H1 (cell line): ENCODE results near the gene VWA2. TPM values are rescaled to one million over a fixed set of nuclear protein-coding genes. Genes with fewer than 3 reads are reported as not detected.

Experiments
- CEBPB ChIP-seq: IDR thresholded peaks from 2 replicates; pipeline ENCODE4 v1.6.1; 2012; ENCODE audit warnings: low read depth, low read length
- CHD1 ChIP-seq: IDR thresholded peaks from 2 replicates; pipeline ENCODE4 v1.6.1; 2012; ENCODE audit warnings: low read depth, low read length, improper control_type of control experiment
- CHD7 ChIP-seq: fragments of 300-600 bp; sonication (generic); IDR thresholded peaks from 2 replicates; pipeline ENCODE4 v1.7.1; 2012; ENCODE audit warnings: low read length, moderate library complexity, mild to moderate bottlenecking, inconsistent platforms; ENCODE audit not compliant: insufficient replicate concordance
- CTCF ChIP-seq, 3 experiments: IDR thresholded peaks; 1 replicate in 2 of 3; 2 replicates in 1 of 3; pipeline versions ENCODE4 v1.5.1 to v1.6.1; 2011; ENCODE audit warnings: low read length in 3 of 3, mild to moderate bottlenecking in 3 of 3, inconsistent platforms in 2 of 3, low read depth in 1 of 3, moderate library complexity in 1 of 3; ENCODE audit not compliant: insufficient read depth in 1 of 3; ENCODE audit errors: control extremely low read depth in 1 of 3
- JUN ChIP-seq: IDR thresholded peaks from 2 replicates; pipeline ENCODE4 v1.6.1; 2011; ENCODE audit warnings: low read depth, mild to moderate bottlenecking, improper control_type of control experiment, low read length
- TAF1 ChIP-seq: IDR thresholded peaks from 2 replicates; pipeline ENCODE4 v1.6.1; 2011; ENCODE audit warnings: mild to moderate bottlenecking, low read depth, low read length
- TBP ChIP-seq: IDR thresholded peaks from 2 replicates; pipeline ENCODE4 v1.6.1; 2011; ENCODE audit warnings: low read depth, low read length, improper control_type of control experiment
- polyA plus RNA-seq, 7 experiments: library from polyadenylated mRNA; depleted of rRNA in 3 of 7; stranded (reverse) in 5 of 7; unstranded in 2 of 7; fragments of >200 nt in 5 of 7; fragments of 200-250 nt in 2 of 7; gene quantifications; 1 replicate in 5 of 7; 2 replicates in 1 of 7; 4 replicates in 1 of 7; pipeline versions ENCODE4 v1.2.1 to v1.2.3, GENCODE V29; 2011 to 2013; ENCODE audit warnings: missing spikeins in 2 of 7, mixed read lengths in 2 of 7
- total RNA-seq: library from RNA; stranded (reverse); fragmentation: NEBNext Ultra II Directional; extraction: Animal tissue kit (Norgen Biotek cat#: 25700); gene quantifications from 2 replicates; pipeline ENCODE4 v1.2.1, GENCODE V29; 2021

VWA2 gene
- total and polyA plus RNA-seq, 2 of the 8 experiments (the other 6 are each of a cell fraction or from before 2014, with no cell fraction given), result 2.8 to 2.9 TPM

- TF ChIP-seq CHD7 (no peak), CTCF (IDR thresholded peaks at IDR 0.05; ENCODE audit: control extremely low read depth in 1 of 3, insufficient read depth in 1 of 3, low read depth in 1 of 3, low read length in 3 of 3) (peak in 2 of 3 experiments; percentile 14 to 33; a peak in 2 of 4 replicates), TBP (no peak), CHD1 (no peak), JUN (no peak), CEBPB (no peak), TAF1 (peak; percentile 61; the same call in 1 of the 2 replicates)
These were observed at the start of gene VWA2 (continued) for GRCh38 chr10:114239117-114239993.
